ENCODE measurements around the gene TRIM47. TPM values are rescaled to one million over a fixed set of nuclear protein-coding genes. Genes with fewer than 3 reads are reported as not detected.

Gene TRIM47
- total and polyA plus RNA-seq, 2 of the 13 experiments (the other 11 are each of a cell fraction or from before 2014, with no cell fraction given), result 33.5 to 82.0 TPM

DNA sequence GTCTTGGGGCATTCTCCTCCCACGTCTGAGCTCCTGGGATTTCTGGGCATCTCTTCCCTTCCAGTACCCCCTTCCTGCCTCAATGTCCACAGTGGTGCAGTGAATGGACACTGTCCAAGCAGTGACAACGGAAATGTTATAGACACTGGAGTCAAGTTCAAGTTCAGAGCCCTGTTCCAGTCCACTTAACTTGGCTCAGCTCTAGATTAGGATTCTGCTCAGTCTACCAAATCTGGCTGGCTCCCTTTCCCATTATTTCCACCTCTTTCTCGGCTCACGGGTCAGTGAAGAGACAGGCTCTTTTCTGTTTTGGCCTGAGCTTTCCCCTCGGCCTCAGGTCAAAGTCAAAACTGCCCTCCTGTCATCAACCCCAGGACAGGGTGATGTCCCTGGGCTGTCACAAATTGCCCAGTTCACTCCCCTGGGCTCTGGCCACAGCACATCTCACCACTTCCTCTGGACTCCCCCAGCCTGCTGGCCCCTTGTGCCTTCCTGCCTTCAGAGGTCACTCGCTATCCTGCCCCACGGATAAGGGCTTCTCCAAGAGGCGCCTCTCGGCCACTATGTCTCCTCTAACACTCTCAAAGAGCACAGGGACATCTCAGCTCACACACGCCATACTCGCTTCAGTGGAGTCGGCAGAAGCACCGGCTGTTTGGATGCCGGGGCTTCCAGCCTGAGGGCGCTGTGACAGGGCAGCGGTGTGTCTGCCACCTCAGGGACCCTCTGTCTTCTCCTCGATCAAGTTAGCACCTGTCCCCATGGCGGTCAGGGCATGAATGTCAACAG is 44.0 kb upstream of the TRIM47 start (continued):
- no peak for TF ChIP-seq ZNF607 (CRISPR knock-in tag; IDR thresholded peaks at IDR 0.05; ENCODE audit: borderline replicate concordance)
- TF ChIP-seq, protein P1, sequence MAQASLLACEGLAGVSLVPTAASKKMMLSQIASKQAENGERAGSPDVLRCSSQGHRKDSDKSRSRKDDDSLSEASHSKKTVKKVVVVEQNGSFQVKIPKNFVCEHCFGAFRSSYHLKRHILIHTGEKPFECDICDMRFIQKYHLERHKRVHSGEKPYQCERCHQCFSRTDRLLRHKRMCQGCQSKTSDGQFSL (CRISPR knock-in tag; IDR thresholded peaks at IDR 0.05), result no peak
- no peak for TF ChIP-seq ZNF232 (CRISPR knock-in tag; IDR thresholded peaks at IDR 0.05; ENCODE audit: borderline replicate concordance)
- TF ChIP-seq, protein P2, sequence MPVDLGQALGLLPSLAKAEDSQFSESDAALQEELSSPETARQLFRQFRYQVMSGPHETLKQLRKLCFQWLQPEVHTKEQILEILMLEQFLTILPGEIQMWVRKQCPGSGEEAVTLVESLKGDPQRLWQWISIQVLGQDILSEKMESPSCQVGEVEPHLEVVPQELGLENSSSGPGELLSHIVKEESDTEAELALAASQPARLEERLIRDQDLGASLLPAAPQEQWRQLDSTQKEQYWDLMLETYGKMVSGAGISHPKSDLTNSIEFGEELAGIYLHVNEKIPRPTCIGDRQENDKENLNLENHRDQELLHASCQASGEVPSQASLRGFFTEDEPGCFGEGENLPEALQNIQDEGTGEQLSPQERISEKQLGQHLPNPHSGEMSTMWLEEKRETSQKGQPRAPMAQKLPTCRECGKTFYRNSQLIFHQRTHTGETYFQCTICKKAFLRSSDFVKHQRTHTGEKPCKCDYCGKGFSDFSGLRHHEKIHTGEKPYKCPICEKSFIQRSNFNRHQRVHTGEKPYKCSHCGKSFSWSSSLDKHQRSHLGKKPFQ (CRISPR knock-in tag; IDR thresholded peaks at IDR 0.05; ENCODE audit: insufficient replicate concordance), result no peak
- TF ChIP-seq, protein P3, sequence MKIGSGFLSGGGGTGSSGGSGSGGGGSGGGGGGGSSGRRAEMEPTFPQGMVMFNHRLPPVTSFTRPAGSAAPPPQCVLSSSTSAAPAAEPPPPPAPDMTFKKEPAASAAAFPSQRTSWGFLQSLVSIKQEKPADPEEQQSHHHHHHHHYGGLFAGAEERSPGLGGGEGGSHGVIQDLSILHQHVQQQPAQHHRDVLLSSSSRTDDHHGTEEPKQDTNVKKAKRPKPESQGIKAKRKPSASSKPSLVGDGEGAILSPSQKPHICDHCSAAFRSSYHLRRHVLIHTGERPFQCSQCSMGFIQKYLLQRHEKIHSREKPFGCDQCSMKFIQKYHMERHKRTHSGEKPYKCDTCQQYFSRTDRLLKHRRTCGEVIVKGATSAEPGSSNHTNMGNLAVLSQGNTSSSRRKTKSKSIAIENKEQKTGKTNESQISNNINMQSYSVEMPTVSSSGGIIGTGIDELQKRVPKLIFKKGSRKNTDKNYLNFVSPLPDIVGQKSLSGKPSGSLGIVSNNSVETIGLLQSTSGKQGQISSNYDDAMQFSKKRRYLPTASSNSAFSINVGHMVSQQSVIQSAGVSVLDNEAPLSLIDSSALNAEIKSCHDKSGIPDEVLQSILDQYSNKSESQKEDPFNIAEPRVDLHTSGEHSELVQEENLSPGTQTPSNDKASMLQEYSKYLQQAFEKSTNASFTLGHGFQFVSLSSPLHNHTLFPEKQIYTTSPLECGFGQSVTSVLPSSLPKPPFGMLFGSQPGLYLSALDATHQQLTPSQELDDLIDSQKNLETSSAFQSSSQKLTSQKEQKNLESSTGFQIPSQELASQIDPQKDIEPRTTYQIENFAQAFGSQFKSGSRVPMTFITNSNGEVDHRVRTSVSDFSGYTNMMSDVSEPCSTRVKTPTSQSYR (CRISPR knock-in tag; IDR thresholded peaks at IDR 0.05; ENCODE audit: borderline replicate concordance), result no peak
- no peak for TF ChIP-seq EHMT2 (IDR thresholded peaks at IDR 0.05; ENCODE audit: borderline replicate concordance, low read depth, low read length)
- peak; percentile 55; the same call in 1 of the 2 replicates for TF ChIP-seq NCOR1 (IDR thresholded peaks at IDR 0.05; ENCODE audit: borderline replicate concordance, low read length)
- no peak for TF ChIP-seq YEATS2 (CRISPR knock-in tag; IDR thresholded peaks at IDR 0.05; ENCODE audit: borderline replicate concordance)
- TF ChIP-seq FOXA1 (IDR thresholded peaks at IDR 0.05), result no peak
- no peak for TF ChIP-seq FOXA1 (CRISPR knock-in tag; IDR thresholded peaks at IDR 0.05)
- TF ChIP-seq, protein P4, sequence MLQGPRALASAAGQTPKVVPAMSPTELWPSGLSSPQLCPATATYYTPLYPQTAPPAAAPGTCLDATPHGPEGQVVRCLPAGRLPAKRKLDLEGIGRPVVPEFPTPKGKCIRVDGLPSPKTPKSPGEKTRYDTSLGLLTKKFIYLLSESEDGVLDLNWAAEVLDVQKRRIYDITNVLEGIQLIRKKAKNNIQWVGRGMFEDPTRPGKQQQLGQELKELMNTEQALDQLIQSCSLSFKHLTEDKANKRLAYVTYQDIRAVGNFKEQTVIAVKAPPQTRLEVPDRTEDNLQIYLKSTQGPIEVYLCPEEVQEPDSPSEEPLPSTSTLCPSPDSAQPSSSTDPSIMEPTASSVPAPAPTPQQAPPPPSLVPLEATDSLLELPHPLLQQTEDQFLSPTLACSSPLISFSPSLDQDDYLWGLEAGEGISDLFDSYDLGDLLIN (CRISPR knock-in tag; IDR thresholded peaks at IDR 0.05; ENCODE audit: borderline replicate concordance), result no peak
- TF ChIP-seq ZNF136 (CRISPR knock-in tag; IDR thresholded peaks at IDR 0.05; ENCODE audit: low read depth), result no peak
- no peak for TF ChIP-seq ZNF567 (CRISPR knock-in tag; IDR thresholded peaks at IDR 0.05; ENCODE audit: borderline replicate concordance)
- TF ChIP-seq NFATC3 (CRISPR knock-in tag; IDR thresholded peaks at IDR 0.05), result no peak
- 0 out of 2 replicates have a peak, but pooled peaks have one; percentile 7 for TF ChIP-seq MYC (CRISPR knock-in tag; IDR thresholded peaks at IDR 0.05; ENCODE audit: borderline replicate concordance)
- no peak for TF ChIP-seq MAF1 (CRISPR knock-in tag; IDR thresholded peaks at IDR 0.05; ENCODE audit: borderline replicate concordance)
- TF ChIP-seq MIER2 (CRISPR knock-in tag; IDR thresholded peaks at IDR 0.05), result no peak
- TF ChIP-seq, protein P5, sequence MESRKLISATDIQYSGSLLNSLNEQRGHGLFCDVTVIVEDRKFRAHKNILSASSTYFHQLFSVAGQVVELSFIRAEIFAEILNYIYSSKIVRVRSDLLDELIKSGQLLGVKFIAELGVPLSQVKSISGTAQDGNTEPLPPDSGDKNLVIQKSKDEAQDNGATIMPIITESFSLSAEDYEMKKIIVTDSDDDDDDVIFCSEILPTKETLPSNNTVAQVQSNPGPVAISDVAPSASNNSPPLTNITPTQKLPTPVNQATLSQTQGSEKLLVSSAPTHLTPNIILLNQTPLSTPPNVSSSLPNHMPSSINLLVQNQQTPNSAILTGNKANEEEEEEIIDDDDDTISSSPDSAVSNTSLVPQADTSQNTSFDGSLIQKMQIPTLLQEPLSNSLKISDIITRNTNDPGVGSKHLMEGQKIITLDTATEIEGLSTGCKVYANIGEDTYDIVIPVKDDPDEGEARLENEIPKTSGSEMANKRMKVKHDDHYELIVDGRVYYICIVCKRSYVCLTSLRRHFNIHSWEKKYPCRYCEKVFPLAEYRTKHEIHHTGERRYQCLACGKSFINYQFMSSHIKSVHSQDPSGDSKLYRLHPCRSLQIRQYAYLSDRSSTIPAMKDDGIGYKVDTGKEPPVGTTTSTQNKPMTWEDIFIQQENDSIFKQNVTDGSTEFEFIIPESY (CRISPR knock-in tag; IDR thresholded peaks at IDR 0.05), result peak; percentile 40; the same call in 1 of the 2 replicates
- no peak for TF ChIP-seq ZSCAN31 (CRISPR knock-in tag; IDR thresholded peaks at IDR 0.05; ENCODE audit: low read depth)

Data from HepG2 (cell line).